Measurements from ENCODE around the gene GJA10. TPM values are rescaled to one million over a fixed set of nuclear protein-coding genes. Genes with fewer than 3 reads are reported as not detected.

GJA10 gene
- polyA plus RNA-seq, 1 of the 3 experiments (the other 2 are of a cell fraction), result not detected

DNA sequence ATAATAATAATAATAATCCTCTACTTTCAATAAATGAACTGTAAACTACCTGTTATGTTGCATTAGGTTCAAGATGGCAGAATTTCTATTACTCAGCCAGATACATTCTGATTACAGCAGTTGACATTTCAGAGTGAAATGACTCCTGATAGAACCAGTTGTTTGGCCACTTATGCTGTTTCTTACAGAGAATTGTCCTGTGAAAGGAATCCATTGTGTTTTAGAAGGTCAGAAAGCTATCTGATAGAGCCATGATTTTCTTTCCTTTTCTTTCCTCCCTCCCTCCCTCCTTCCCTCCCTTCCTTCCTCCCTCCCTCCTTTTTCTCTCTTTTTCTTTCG lies 16.6 kb downstream of the GJA10 start (continued):
- TF ChIP-seq YY1 (IDR thresholded peaks at IDR 0.05; ENCODE audit: low read depth) (no peak), SIN3A (IDR thresholded peaks at IDR 0.05; ENCODE audit: borderline replicate concordance, low read depth, low read length) (no peak), GABPA (IDR thresholded peaks at IDR 0.05; ENCODE audit: low read depth) (no peak), MEF2A (IDR thresholded peaks at IDR 0.05; ENCODE audit: borderline replicate concordance, low read depth) (no peak), FOXJ3 (CRISPR knock-in tag; IDR thresholded peaks at IDR 0.05) (no peak), CHD2 (IDR thresholded peaks at IDR 0.05; ENCODE audit: low read length, partially characterized antibody) (no peak), RFX5 (IDR thresholded peaks at IDR 0.05; ENCODE audit: low read length) (no peak), EP300 (IDR thresholded peaks at IDR 0.05; ENCODE audit: borderline replicate concordance in 1 of 2, low read depth in 1 of 2, low read length in 1 of 2) (no peak), RCOR1 (IDR thresholded peaks at IDR 0.05; ENCODE audit: low read length) (no peak)
- TF ChIP-seq, protein P1, sequence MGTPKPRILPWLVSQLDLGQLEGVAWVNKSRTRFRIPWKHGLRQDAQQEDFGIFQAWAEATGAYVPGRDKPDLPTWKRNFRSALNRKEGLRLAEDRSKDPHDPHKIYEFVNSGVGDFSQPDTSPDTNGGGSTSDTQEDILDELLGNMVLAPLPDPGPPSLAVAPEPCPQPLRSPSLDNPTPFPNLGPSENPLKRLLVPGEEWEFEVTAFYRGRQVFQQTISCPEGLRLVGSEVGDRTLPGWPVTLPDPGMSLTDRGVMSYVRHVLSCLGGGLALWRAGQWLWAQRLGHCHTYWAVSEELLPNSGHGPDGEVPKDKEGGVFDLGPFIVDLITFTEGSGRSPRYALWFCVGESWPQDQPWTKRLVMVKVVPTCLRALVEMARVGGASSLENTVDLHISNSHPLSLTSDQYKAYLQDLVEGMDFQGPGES (IDR thresholded peaks at IDR 0.05; ENCODE audit: low read depth, low read length), result no peak
- TF ChIP-seq, protein P2, sequence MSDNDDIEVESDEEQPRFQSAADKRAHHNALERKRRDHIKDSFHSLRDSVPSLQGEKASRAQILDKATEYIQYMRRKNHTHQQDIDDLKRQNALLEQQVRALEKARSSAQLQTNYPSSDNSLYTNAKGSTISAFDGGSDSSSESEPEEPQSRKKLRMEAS (IDR thresholded peaks at IDR 0.05; ENCODE audit: low read depth), result no peak
- TF ChIP-seq, protein P3, sequence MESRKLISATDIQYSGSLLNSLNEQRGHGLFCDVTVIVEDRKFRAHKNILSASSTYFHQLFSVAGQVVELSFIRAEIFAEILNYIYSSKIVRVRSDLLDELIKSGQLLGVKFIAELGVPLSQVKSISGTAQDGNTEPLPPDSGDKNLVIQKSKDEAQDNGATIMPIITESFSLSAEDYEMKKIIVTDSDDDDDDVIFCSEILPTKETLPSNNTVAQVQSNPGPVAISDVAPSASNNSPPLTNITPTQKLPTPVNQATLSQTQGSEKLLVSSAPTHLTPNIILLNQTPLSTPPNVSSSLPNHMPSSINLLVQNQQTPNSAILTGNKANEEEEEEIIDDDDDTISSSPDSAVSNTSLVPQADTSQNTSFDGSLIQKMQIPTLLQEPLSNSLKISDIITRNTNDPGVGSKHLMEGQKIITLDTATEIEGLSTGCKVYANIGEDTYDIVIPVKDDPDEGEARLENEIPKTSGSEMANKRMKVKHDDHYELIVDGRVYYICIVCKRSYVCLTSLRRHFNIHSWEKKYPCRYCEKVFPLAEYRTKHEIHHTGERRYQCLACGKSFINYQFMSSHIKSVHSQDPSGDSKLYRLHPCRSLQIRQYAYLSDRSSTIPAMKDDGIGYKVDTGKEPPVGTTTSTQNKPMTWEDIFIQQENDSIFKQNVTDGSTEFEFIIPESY (IDR thresholded peaks at IDR 0.05; ENCODE audit: borderline replicate concordance, low read depth), result no peak
- TF ChIP-seq, protein P4, sequence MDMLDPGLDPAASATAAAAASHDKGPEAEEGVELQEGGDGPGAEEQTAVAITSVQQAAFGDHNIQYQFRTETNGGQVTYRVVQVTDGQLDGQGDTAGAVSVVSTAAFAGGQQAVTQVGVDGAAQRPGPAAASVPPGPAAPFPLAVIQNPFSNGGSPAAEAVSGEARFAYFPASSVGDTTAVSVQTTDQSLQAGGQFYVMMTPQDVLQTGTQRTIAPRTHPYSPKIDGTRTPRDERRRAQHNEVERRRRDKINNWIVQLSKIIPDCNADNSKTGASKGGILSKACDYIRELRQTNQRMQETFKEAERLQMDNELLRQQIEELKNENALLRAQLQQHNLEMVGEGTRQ (IDR thresholded peaks at IDR 0.05; ENCODE audit: borderline replicate concordance, low read depth, low read length), result no peak

DNA sequence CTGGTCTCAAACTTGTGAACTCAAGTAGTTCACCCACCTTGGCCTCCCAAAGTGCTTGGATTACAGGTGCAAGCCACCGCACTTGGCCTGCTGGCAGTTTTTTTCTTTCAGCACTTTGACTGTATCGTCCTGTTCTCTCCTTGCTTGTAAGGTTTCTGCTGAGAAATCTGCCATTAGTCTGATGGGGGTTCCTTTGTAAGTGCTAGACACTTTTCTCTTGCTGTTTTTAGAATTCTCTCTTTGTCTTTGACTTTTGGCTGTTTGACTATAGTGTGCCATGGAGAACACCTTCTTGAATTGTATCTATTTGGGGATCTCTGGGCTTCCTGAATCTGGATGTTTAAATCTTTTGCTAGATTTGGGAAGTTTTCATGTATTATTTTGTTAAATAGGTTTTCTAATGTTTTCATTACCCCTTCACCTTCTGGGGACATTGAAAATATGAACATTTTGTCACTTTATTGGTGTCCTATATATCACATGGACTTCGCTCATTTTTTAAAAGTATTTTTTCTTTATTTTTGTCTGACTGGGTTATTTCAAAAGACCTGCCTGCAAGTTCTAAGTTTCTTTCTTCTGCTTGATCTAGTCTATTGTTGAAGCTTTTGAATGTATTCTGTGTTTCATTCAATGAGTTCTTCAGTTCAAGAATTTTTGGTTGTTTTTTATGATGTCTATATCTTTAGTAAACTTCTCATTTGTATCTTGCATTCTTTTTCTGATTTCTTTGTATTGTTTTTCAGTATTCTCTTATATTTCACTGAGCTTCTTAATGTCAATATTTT lies 22.1 kb downstream of the GJA10 start:
- H3K79me2 ChIP-seq (ENCODE audit: insufficient read depth), result no peaks in the 10 kb centered on the region
- TF ChIP-seq MEF2A (IDR thresholded peaks at IDR 0.05; ENCODE audit: borderline replicate concordance, low read depth) (no peak), NRF1 (IDR thresholded peaks at IDR 0.05; ENCODE audit: low read depth, low read length) (no peak), TEAD4 (IDR thresholded peaks at IDR 0.05; ENCODE audit: borderline replicate concordance, insufficient read depth) (no peak), SMC3 (IDR thresholded peaks at IDR 0.05; ENCODE audit: low read depth, low read length) (no peak), GATA2 (CRISPR knock-in tag; IDR thresholded peaks at IDR 0.05) (no peak)
- TF ChIP-seq, protein P4 (IDR thresholded peaks at IDR 0.05; ENCODE audit: borderline replicate concordance, low read depth, low read length), result no peak
- TF ChIP-seq, protein P5, sequence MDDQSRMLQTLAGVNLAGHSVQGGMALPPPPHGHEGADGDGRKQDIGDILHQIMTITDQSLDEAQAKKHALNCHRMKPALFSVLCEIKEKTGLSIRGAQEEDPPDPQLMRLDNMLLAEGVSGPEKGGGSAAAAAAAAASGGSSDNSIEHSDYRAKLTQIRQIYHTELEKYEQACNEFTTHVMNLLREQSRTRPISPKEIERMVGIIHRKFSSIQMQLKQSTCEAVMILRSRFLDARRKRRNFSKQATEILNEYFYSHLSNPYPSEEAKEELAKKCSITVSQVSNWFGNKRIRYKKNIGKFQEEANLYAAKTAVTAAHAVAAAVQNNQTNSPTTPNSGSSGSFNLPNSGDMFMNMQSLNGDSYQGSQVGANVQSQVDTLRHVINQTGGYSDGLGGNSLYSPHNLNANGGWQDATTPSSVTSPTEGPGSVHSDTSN (IDR thresholded peaks at IDR 0.05), result no peak
- TF ChIP-seq, protein P3 (IDR thresholded peaks at IDR 0.05; ENCODE audit: borderline replicate concordance, low read depth), result no peak
- H3K27me3 ChIP-seq (ENCODE audit: insufficient read depth), result no peaks in the 10 kb centered on the region
- H3K4me2 ChIP-seq, result no peak overlapping the region
- ChIA-PET CTCF (no interaction called here), POLR2A (no interaction called here)
- H3K9ac ChIP-seq, result no peak overlapping the region
- no peaks in the 10 kb centered on the region for H3K9me2 ChIP-seq
- no peaks in the 10 kb centered on the region for H3K36me3 ChIP-seq (replicated peaks in 1 of 2; ENCODE audit: control insufficient read depth in 1 of 2, insufficient read depth in 2 of 2, low read length in 1 of 2)
- H3K9me3 ChIP-seq, result no peaks in the 10 kb centered on the region
- 62% methylated on average over 3 of the region's 3 CpGs for WGBS (ENCODE audit: low lambda C conversion rate)
- no peaks in the 10 kb centered on the region for H4K20me1 ChIP-seq (ENCODE audit: insufficient read depth)
- no peak overlapping the region for H2AFZ ChIP-seq (ENCODE audit: low read depth)
- no peaks in the 10 kb centered on the region for H3K4me1 ChIP-seq (ENCODE audit: control insufficient read depth in 1 of 2, insufficient read depth in 2 of 2, low read depth in 1 of 2, low read length in 1 of 2)
- DNase-seq, result no peak
- H3F3A ChIP-seq (replicated peaks; ENCODE audit: insufficient read depth), result no peaks in the 10 kb centered on the region
- H3K4me3 ChIP-seq (ENCODE audit: low read depth in 2 of 2, low read length in 1 of 2), result no peak overlapping the region
- no peak overlapping the region for H3K27ac ChIP-seq (ENCODE audit: low read depth in 2 of 2, low read length in 1 of 2)
